GM23248 (cell line): Measurements from ENCODE around the gene ACTL8. TPM values are rescaled to one million over a fixed set of nuclear protein-coding genes. Genes with fewer than 3 reads are reported as not detected.
A peak's percentile ranks its signal among the peaks of the same experiment; 100 is the strongest.

Experiments used
- DNase-seq: peaks from one replicate; pipeline ENCODE4 v3.0.0-alpha.2; 2015
- H2AFZ ChIP-seq: fragments of 200-600 bp; sonication (generic); 2 replicates; pipeline ENCODE4 v1.6.1; 2016; ENCODE audit warnings: antibody characterized with exemption
- H3F3A ChIP-seq: fragments of 200-600 bp; sonication (generic); 2 replicates; pipeline ENCODE4 v1.6.1; 2016; ENCODE audit warnings: mild to moderate bottlenecking, antibody characterized with exemption, mixed run types; ENCODE audit not compliant: insufficient read depth
- H3K27ac ChIP-seq: fragments of 200-600 bp; sonication (generic); 2 replicates; pipeline ENCODE4 v1.5.1; 2016; ENCODE audit warnings: mild to moderate bottlenecking
- H3K27me3 ChIP-seq: fragments of 200-600 bp; sonication (generic); replicated peaks from 2 replicates; pipeline ENCODE4 v1.6.1; 2016; ENCODE audit warnings: mild to moderate bottlenecking; ENCODE audit not compliant: insufficient read depth
- H3K36me3 ChIP-seq: fragments of 200-600 bp; sonication (generic); 2 replicates; pipeline ENCODE4 v1.6.1; 2016; ENCODE audit warnings: low read depth, mild to moderate bottlenecking
- H3K4me1 ChIP-seq: fragments of 200-600 bp; sonication (generic); 2 replicates; pipeline ENCODE4 v1.6.1; 2016; ENCODE audit warnings: mild to moderate bottlenecking; ENCODE audit not compliant: insufficient read depth
- H3K4me2 ChIP-seq: fragments of 200-600 bp; sonication (generic); one replicate; pipeline ENCODE4 v1.6.1; 2016; ENCODE audit warnings: mild to moderate bottlenecking; ENCODE audit not compliant: unreplicated experiment
- H3K4me3 ChIP-seq: fragments of 200-600 bp; sonication (generic); 2 replicates; pipeline ENCODE4 v1.5.1; 2016; ENCODE audit warnings: mild to moderate bottlenecking
- H3K79me2 ChIP-seq: fragments of 200-600 bp; sonication (generic); 2 replicates; pipeline ENCODE4 v1.6.1; 2016; ENCODE audit warnings: mild to moderate bottlenecking; ENCODE audit not compliant: insufficient read depth
- H3K9ac ChIP-seq: fragments of 200-600 bp; sonication (generic); 2 replicates; pipeline ENCODE4 v1.6.1; 2016; ENCODE audit warnings: mild to moderate bottlenecking
- H3K9me2 ChIP-seq: fragments of 200-600 bp; sonication (generic); 2 replicates; pipeline ENCODE4 v1.6.1; 2016; ENCODE audit warnings: mixed run types, mild to moderate bottlenecking, moderate library complexity; ENCODE audit not compliant: insufficient read depth
- H3K9me3 ChIP-seq: fragments of 200-600 bp; sonication (generic); one replicate; pipeline ENCODE4 v1.6.1; 2017; ENCODE audit warnings: low read depth
- H4K20me1 ChIP-seq: fragments of 200-600 bp; sonication (generic); 2 replicates; pipeline ENCODE4 v1.6.0; 2016; ENCODE audit not compliant: insufficient read depth
- EZH2 ChIP-seq: fragments of 200-600 bp; sonication (generic); IDR thresholded peaks from 2 replicates; pipeline ENCODE4 v1.6.1; 2018; ENCODE audit warnings: antibody characterized with exemption, mild to moderate bottlenecking; ENCODE audit not compliant: insufficient read depth, poor library complexity, severe bottlenecking
- EZH2phosphoT487 ChIP-seq: fragments of 200-600 bp; sonication (generic); IDR thresholded peaks from 2 replicates; pipeline ENCODE4 v1.6.1; 2018; ENCODE audit warnings: antibody characterized with exemption, moderate library complexity, mild to moderate bottlenecking, low read depth; ENCODE audit not compliant: insufficient read depth
- WGBS, 2 experiments: methylation state at CpG; one replicate each; pipeline ENCODE4 v1.1.6; 2015 to 2017; ENCODE audit warnings: low lambda C conversion rate in 2 of 2, low coverage in 1 of 2; ENCODE audit errors: missing lambda C conversion rate in 2 of 2; 5-methylcytosine and 5-hydroxymethylcytosine counted together
- in situ Hi-C: fragments of 300-500 bp; cut with MboI; formaldehyde crosslinking; loops from 2 replicates; pipeline ENCODE4 v1.15.0; 2020
- polyA plus RNA-seq: library from polyadenylated mRNA; unstranded; fragments of >200 nt; fragmentation: Nextera tagmentation; extraction: Ambion mirVana; gene quantifications from 2 replicates; pipeline ENCODE4 v1.2.1, GENCODE V29; 2016
- total RNA-seq: library from RNA; depleted of rRNA; stranded (reverse); fragments of >200 nt; shearing (Covaris generic); gene quantifications from 2 replicates; pipeline ENCODE4 v1.2.3, GENCODE V29; 2014

Gene ACTL8
- total and polyA plus RNA-seq, 2 experiments from 2014 or later = 0.11 TPM; not detected in 1

DNA sequence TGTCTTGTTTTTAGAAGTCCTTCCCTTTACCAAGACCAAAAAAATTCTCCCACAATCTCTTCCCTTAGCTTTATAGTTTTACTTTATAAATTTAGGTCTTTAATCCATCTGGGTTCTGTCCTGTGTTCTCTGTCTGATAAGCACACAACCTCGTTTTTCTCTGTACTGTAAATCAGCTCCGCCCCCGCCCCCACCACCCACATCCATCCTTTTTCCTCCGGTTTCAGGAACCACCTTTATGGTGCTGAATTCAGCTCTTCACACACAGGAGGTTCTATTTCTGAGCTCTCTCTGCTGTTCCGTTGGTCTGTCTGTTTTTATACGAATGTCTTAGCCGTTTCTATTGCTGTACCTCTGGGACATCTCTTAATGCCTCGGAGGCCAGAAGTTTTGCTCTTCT is 44.5 kb downstream of the ACTL8 start:
- 14 to 17% methylated on average over 8 of the region's 8 CpGs for WGBS, 2 experiments
- Histone ChIP-seq H3K4me3 (no peak overlapping the region), H3K4me2 (no peak overlapping the region), H2AFZ (no peak overlapping the region), H3K79me2 (no peaks in the 10 kb centered on the region), H3K4me1 (peaks cover 13% of the 10 kb centered on the region), H3F3A (no peaks in the 10 kb centered on the region), H3K27ac (no peak overlapping the region), H3K27me3 (no peaks in the 10 kb centered on the region), H3K36me3 (no peaks in the 10 kb centered on the region), H3K9ac (no peak overlapping the region), H3K9me3 (no peaks in the 10 kb centered on the region), H4K20me1 (no peaks in the 10 kb centered on the region), H3K9me2 (no peaks in the 10 kb centered on the region)
- TF ChIP-seq EZH2phosphoT487 (no peak), EZH2 (no peak)
- in situ Hi-C loops = no loop called here
- DNase-seq = no peak

DNA sequence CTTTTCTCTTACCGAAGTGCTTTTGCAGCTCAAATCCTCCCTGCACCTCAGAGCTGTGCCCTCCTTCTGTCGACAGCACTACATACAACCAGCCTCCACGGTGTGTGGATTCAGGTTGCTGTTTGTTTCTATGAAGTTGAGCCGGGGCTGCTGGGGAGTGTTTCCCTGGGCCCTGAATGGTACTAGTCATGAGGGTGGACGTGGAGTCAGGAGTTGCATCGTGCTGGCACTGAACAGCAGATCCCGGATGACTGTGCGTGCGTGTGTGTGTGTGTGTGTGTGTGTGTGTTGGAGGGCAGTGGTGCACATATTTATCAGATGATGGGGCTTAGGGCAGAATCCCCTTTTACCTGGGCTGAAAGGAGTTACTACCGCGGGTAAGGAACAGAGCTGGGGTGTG is 47.0 kb downstream of the ACTL8 start:
- in situ Hi-C loops = no loop called here
- Histone ChIP-seq H3K9me2 (no peaks in the 10 kb centered on the region), H3K4me2 (no peak overlapping the region), H3K79me2 (no peaks in the 10 kb centered on the region), H3K27ac (no peak overlapping the region; the same call in 1 of the 2 replicates), H3K4me3 (no peak overlapping the region), H3K27me3 (no peaks in the 10 kb centered on the region), H4K20me1 (no peaks in the 10 kb centered on the region), H3K9me3 (no peaks in the 10 kb centered on the region), H2AFZ (no peak overlapping the region), H3K4me1 (peaks cover 13% of the 10 kb centered on the region), H3F3A (no peaks in the 10 kb centered on the region), H3K9ac (no peak overlapping the region), H3K36me3 (no peaks in the 10 kb centered on the region)
- no peak for TF ChIP-seq EZH2
- TF ChIP-seq EZH2phosphoT487 = no peak
- DNase-seq = peak; percentile 71
- WGBS, 2 experiments = 70 to 76% methylated on average over 11 of the region's 11 CpGs

DNA sequence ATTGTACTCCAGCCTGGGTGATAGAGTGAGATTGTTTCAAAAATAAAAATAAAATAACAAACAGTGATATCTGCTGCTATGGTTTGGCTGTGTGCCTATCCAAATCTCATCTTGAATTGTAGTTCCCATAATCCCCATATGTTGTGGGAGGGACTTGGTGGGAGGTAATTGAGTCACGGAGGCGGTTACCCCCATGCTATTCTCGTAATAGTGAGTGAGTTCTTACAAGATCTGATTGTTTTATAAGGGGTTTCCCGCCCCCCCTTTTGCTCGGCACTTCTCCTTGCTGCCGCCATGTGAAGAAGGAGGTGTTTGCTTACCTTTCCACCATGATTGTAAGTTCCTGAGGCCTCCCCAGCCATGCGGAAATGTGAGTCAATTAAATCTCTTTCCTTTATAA is 47.8 kb downstream of the ACTL8 start:
- no peaks in the 10 kb centered on the region for H3F3A ChIP-seq
- TF ChIP-seq EZH2 (no peak), EZH2phosphoT487 (no peak)
- no peaks in the 10 kb centered on the region for H3K79me2 ChIP-seq
- H3K4me1 ChIP-seq = peaks cover 9% of the 10 kb centered on the region
- no peak overlapping the region for H3K27ac ChIP-seq
- H3K27me3 ChIP-seq = no peaks in the 10 kb centered on the region
- H3K9ac ChIP-seq = no peak overlapping the region
- no peaks in the 10 kb centered on the region for H3K9me3 ChIP-seq
- no peaks in the 10 kb centered on the region for H3K36me3 ChIP-seq
- no peak overlapping the region for H2AFZ ChIP-seq
- no peaks in the 10 kb centered on the region for H3K9me2 ChIP-seq
- H4K20me1 ChIP-seq = no peaks in the 10 kb centered on the region
- DNase-seq = no peak
- no peak overlapping the region for H3K4me3 ChIP-seq
- in situ Hi-C loops = no loop called here
- 69 to 73% methylated on average over 7 of the region's 7 CpGs for WGBS, 2 experiments
- no peak overlapping the region for H3K4me2 ChIP-seq

DNA sequence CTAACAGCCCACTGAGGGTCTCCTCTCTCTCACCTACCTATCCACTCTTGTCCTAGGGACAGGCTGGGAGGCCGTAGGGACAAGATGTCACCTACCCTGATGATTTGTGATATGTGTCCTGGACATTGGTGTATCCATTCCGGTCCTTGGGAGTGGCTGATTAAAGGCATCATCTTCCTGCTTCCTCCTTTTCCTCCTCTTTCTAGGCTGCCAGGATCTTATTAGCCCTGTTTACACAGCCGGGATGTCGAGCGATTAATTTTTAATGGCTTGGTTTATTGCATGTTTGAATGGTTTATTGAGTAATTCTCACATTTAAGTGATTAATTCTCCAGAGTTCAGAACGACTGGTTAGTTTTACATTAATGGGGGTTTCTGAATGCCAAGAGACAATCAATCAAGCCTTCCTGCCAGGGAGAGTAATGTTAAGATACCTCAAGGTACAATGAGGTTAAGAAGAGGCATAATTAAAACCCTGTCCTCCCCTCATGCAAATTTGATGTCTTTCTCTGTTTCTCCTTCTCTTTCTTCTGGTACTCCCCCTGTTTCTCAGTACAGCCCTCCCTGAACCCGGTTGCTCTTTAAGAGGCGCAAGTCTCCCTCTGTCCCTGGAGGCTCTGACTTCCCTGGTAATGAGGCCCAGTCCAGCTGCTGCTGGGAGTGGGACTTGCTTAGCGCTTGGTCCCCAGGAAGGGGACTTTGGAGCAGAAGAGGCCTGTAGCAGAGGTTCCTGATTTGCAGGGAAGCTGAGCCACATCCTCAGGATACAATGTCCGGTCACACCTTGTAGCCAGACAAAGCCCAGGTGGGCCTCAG is 50.9 kb downstream of the ACTL8 start:
- Histone ChIP-seq H3F3A (no peaks in the 10 kb centered on the region), H4K20me1 (no peaks in the 10 kb centered on the region), H3K27me3 (peaks cover 8% of the 10 kb centered on the region; the same call in 1 of the 2 replicates), H3K79me2 (no peaks in the 10 kb centered on the region), H3K4me2 (no peak overlapping the region), H3K9me3 (no peaks in the 10 kb centered on the region), H3K9me2 (no peaks in the 10 kb centered on the region), H3K9ac (no peak overlapping the region), H3K27ac (no peak overlapping the region), H3K4me3 (no peak overlapping the region), H3K4me1 (peaks cover 9% of the 10 kb centered on the region), H2AFZ (no peak overlapping the region), H3K36me3 (no peaks in the 10 kb centered on the region)
- no peak for DNase-seq
- in situ Hi-C loops = no loop called here
- 51 to 55% methylated on average over 10 of the region's 10 CpGs for WGBS, 2 experiments
- TF ChIP-seq EZH2 (no peak), EZH2phosphoT487 (no peak)
